ENCODE results near the gene DIPK1A.

The DIPK1A gene

GRCh38 chr1:92961131-92961895 lies at the start of gene DIPK1A:
DIPK1A (minus strand) TSS chr1:92961462; CDS start chr1:92961429, 33 bp downstream.
- peak within 1 kb of the TSS; percentile 95 for H3K4me3 ChIP-seq
- TF ChIP-seq, protein P1, sequence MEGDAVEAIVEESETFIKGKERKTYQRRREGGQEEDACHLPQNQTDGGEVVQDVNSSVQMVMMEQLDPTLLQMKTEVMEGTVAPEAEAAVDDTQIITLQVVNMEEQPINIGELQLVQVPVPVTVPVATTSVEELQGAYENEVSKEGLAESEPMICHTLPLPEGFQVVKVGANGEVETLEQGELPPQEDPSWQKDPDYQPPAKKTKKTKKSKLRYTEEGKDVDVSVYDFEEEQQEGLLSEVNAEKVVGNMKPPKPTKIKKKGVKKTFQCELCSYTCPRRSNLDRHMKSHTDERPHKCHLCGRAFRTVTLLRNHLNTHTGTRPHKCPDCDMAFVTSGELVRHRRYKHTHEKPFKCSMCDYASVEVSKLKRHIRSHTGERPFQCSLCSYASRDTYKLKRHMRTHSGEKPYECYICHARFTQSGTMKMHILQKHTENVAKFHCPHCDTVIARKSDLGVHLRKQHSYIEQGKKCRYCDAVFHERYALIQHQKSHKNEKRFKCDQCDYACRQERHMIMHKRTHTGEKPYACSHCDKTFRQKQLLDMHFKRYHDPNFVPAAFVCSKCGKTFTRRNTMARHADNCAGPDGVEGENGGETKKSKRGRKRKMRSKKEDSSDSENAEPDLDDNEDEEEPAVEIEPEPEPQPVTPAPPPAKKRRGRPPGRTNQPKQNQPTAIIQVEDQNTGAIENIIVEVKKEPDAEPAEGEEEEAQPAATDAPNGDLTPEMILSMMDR (IDR thresholded peaks at IDR 0.05) = no peak
- peak; percentile 86 for DNase-seq (ENCODE audit: low spot score)
- H3K27ac ChIP-seq = peak within 1 kb of the TSS; percentile 96 to 97

DNA sequence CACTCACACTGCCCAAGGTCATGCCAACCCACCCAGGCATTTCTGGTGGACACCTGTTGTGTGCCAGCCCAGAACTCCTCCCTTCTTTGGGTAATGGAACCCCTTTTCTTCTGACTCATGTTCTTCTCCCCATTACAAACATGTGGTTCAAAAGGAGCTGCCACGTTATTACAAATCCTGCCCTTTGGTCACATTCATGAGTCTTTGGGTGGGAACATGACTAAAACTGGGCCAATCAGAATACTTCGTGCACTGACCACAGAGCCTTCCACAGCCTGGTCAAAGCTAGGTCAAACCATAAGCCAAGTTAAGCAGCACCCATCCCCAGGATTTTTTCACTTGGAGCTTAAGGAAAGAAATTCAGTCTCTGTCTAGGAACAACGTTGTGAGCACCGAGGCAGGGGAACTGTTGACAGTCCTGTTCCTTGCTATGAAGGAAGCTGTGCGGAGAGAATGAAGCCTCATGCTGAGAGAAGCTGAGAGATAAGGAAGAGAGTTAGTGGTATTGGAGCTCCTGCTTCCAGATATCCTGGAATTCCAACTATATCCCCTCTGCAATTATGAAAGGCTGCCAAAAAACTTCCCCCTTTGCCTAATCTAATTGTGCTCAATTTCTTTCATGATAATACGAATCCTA lies 46.8 kb upstream of the DIPK1A start:
- Histone ChIP-seq H3K4me3 (no peak overlapping the region), H3K27ac (no peak overlapping the region)
- TF ChIP-seq, protein P1 (IDR thresholded peaks at IDR 0.05) = no peak
- no peak for DNase-seq (ENCODE audit: low spot score)

GRCh38 chr1:93005252-93005598 lies 44.0 kb upstream of the DIPK1A start:
- Histone ChIP-seq H3K4me3 (no peak overlapping the region), H3K27ac (no peak overlapping the region)
- DNase-seq (ENCODE audit: low spot score) = no peak
- TF ChIP-seq, protein P1 (IDR thresholded peaks at IDR 0.05) = no peak

- H3K4me3 ChIP-seq = no peak overlapping the region
- H3K27ac ChIP-seq = no peak overlapping the region
- DNase-seq (ENCODE audit: low spot score) = no peak
- TF ChIP-seq, protein P1 (IDR thresholded peaks at IDR 0.05) = no peak
These were observed 43.4 kb upstream of the DIPK1A start for GRCh38 chr1:93004566-93005251.

DNA sequence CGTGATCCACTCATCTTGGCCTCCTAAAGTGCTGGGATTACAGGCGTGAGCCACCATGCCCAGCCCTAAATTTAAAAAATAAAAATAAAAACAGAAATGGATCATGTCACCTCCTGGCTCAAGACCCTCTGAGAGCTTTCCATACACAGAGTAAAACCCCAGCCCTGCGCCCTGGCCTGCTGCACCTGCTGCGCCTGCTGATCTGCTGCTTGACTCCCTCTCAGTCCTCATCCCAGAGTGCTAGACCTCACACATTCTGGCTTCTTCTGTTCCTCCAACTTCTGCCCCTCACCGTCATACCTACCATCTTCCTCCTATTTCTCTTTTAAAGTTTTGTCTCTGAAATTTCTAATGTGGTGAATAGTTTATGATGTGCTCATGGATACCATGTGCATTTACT lies 42.7 kb upstream of the DIPK1A start:
- Histone ChIP-seq H3K4me3 (no peak overlapping the region), H3K27ac (no peak overlapping the region)
- no peak for DNase-seq (ENCODE audit: low spot score)
- TF ChIP-seq, protein P1 (IDR thresholded peaks at IDR 0.05) = no peak

GRCh38 chr1:93002781-93003180 lies 41.5 kb upstream of the DIPK1A start:
- TF ChIP-seq, protein P1 (IDR thresholded peaks at IDR 0.05) = no peak
- no peak for DNase-seq (ENCODE audit: low spot score)
- Histone ChIP-seq H3K4me3 (no peak overlapping the region), H3K27ac (no peak overlapping the region)

Data from coronary artery (tissue), 2 donors.